Activated naive CD8-positive, alpha-beta T cell treated with anti-CD3 and anti-CD28 coated beads, Interleukin-2, amount 50 U/mL, for 16 hours (primary cell): Measurements from ENCODE around the gene DDT.
"Not testable (repeated sequence)": the region's sequence is repeated elsewhere in the genome, so short reads cannot be mapped to it uniquely, and the experiment has no call there.

Source experiments
- DNase-seq: peaks from one replicate; pipeline ENCODE4 v3.0.0-alpha.2; 2020; ENCODE audit warnings: low read depth, low spot score

The DDT gene

GRCh38 chr22:23952794-23953405 lies 21.3 kb downstream of the DDT start:
- not testable (repeated sequence) for DNase-seq

GRCh38 chr22:23951383-23951782 lies 22.9 kb downstream of the DDT start:
- not testable (repeated sequence) for DNase-seq

- not testable (repeated sequence) for DNase-seq
Measured at GRCh38 chr22:23949764-23950163, 24.5 kb downstream of the DDT start.

GRCh38 chr22:23947391-23947790 lies 26.9 kb downstream of the DDT start:
- not testable (repeated sequence) for DNase-seq

- DNase-seq = not testable (repeated sequence)
Measured at GRCh38 chr22:23940166-23940565, 34.1 kb downstream of the DDT start.

GRCh38 chr22:23939017-23939357 lies 35.3 kb downstream of the DDT start:
- DNase-seq = no peak

- DNase-seq = no peak
Measured at GRCh38 chr22:23938328-23939016, 35.8 kb downstream of the DDT start.

- no peak for DNase-seq
Measured at GRCh38 chr22:23926561-23926960, 47.7 kb downstream of the DDT start.

- DNase-seq = no peak
Measured at GRCh38 chr22:23925020-23925606, 49.1 kb downstream of the DDT start.

GRCh38 chr22:23922921-23923320 lies 51.3 kb downstream of the DDT start:
- DNase-seq = no peak

- DNase-seq = not testable (repeated sequence)
Measured at GRCh38 chr22:23921586-23922201, 52.5 kb downstream of the DDT start.
